MCF 10A (cell line): Measurements from ENCODE around the gene GPR35. TPM values are rescaled to one million over a fixed set of nuclear protein-coding genes. Genes with fewer than 3 reads are reported as not detected.

Experiments used
- BruUV-seq: library from RNA; stranded (reverse); fragments of 400-500 nt; replicated peaks from 2 replicates; lab custom pipeline; 2021; lab: Mats Ljungman, UMichigan
- CTCF ChIA-PET: fragments of 300-600 bp; sonication (Branson Sonifier 250); formaldehyde crosslinking; extraction: SDS; loops from one replicate; lab custom pipeline; 2021; ENCODE audit warnings: antibody characterized with exemption, inconsistent platforms; lab: Yijun Ruan, JAX
- POLR2A ChIA-PET: fragments of 300-600, 350-650 bp; sonication (Branson Sonifier 250); formaldehyde crosslinking; extraction: SDS; loops from one replicate; lab custom pipeline; 2020; ENCODE audit warnings: antibody characterized with exemption, inconsistent platforms; lab: Yijun Ruan, JAX
- DNase-seq: peaks from one replicate; pipeline ENCODE4 v3.0.0-alpha.2; 2018; ENCODE audit not compliant: unreplicated experiment
- H3K27ac Mint-ChIP-seq: one replicate; pipeline ENCODE4 v1.8.0; 2022; ENCODE audit warnings: mild to moderate bottlenecking, low read depth, mixed read lengths; ENCODE audit not compliant: unreplicated experiment
- H3K27me3 Mint-ChIP-seq: one replicate; pipeline ENCODE4 v1.8.0; 2022; ENCODE audit warnings: mixed read lengths; ENCODE audit not compliant: insufficient read depth, unreplicated experiment
- H3K36me3 Mint-ChIP-seq: one replicate; pipeline ENCODE4 v1.8.0; 2022; ENCODE audit warnings: mild to moderate bottlenecking, moderate library complexity, mixed read lengths; ENCODE audit not compliant: insufficient read depth, unreplicated experiment
- H3K4me1 Mint-ChIP-seq: one replicate; pipeline ENCODE4 v1.8.0; 2022; ENCODE audit warnings: mixed read lengths; ENCODE audit not compliant: insufficient read depth, unreplicated experiment
- H3K4me3 Mint-ChIP-seq: one replicate; pipeline ENCODE4 v1.8.0; 2022; ENCODE audit warnings: mild to moderate bottlenecking, moderate library complexity, mixed read lengths; ENCODE audit not compliant: unreplicated experiment
- H3K9me3 Mint-ChIP-seq: one replicate; pipeline ENCODE4 v1.8.0; 2022; ENCODE audit warnings: mixed read lengths; ENCODE audit not compliant: unreplicated experiment
- CTCF ChIP-seq: fragments of 200-600 bp; IDR thresholded peaks from one replicate; pipeline ENCODE4 v1.8.0; 2022; ENCODE audit warnings: antibody characterized with exemption, mild to moderate bottlenecking; ENCODE audit not compliant: unreplicated experiment
- intact Hi-C: fragments of 100-400 bp; cut with micrococcal nuclease; formaldehyde crosslinking; loops from 2 replicates; pipeline ENCODE4 v1.14.1; 2022
- total RNA-seq: library from RNA; stranded (reverse); gene quantifications from 2 replicates; pipeline ENCODE4 v1.2.3, GENCODE V29; 2022

GPR35 gene
- total RNA-seq, 1 experiment from 2014 or later = 0.42 TPM

GRCh38 chr2:240663546-240664190, 38.4 kb downstream of the GPR35 start:
- Mint-ChIP-seq H3K36me3 (no peaks in the 10 kb centered on the region), H3K4me3 (no peak overlapping the region), H3K27me3 (peaks cover 84% of the 10 kb centered on the region), H3K9me3 (peaks cover 10% of the 10 kb centered on the region), H3K4me1 (no peaks in the 10 kb centered on the region), H3K27ac (no peak overlapping the region)
- no peak for DNase-seq
- BruUV-seq = no TSS peak
- ChIA-PET CTCF (interaction anchor here (0.7 kb wide), 2 partner anchors 17 to 105 kb away, joined by 3 to 5 read pairs; no protein-coding TSS in a partner anchor), POLR2A (no interaction called here)
- intact Hi-C loops = no loop called here
- no peak for TF ChIP-seq CTCF

GRCh38 chr2:240664622-240665021, 39.3 kb downstream of the GPR35 start:
- H3K27ac Mint-ChIP-seq = no peak overlapping the region
- no peak for TF ChIP-seq CTCF
- H3K27me3 Mint-ChIP-seq = peaks cover 84% of the 10 kb centered on the region
- ChIA-PET POLR2A (no interaction called here), CTCF (interaction anchor here (0.7 kb wide), 1 partner anchor 18 kb away, joined by 5 read pairs; no protein-coding TSS in a partner anchor)
- no peak overlapping the region for H3K4me3 Mint-ChIP-seq
- no peak for DNase-seq
- intact Hi-C loops = no loop called here
- no peaks in the 10 kb centered on the region for H3K4me1 Mint-ChIP-seq
- no TSS peak for BruUV-seq
- peaks cover 10% of the 10 kb centered on the region for H3K9me3 Mint-ChIP-seq
- no peaks in the 10 kb centered on the region for H3K36me3 Mint-ChIP-seq

GRCh38 chr2:240670402-240670801, 45.1 kb downstream of the GPR35 start:
- Mint-ChIP-seq H3K4me1 (no peaks in the 10 kb centered on the region), H3K9me3 (no peaks in the 10 kb centered on the region), H3K4me3 (no peak overlapping the region), H3K27ac (no peak overlapping the region), H3K27me3 (peaks cover 87% of the 10 kb centered on the region), H3K36me3 (no peaks in the 10 kb centered on the region)
- DNase-seq = no peak
- no TSS peak for BruUV-seq
- TF ChIP-seq CTCF = no peak
- CTCF ChIA-PET = no interaction called here
- intact Hi-C loops = no loop called here
- POLR2A ChIA-PET = no interaction called here

- CTCF ChIA-PET = no interaction called here
- H3K27ac Mint-ChIP-seq = no peak overlapping the region
- no peaks in the 10 kb centered on the region for H3K9me3 Mint-ChIP-seq
- no peaks in the 10 kb centered on the region for H3K4me1 Mint-ChIP-seq
- POLR2A ChIA-PET = no interaction called here
- DNase-seq = no peak
- H3K27me3 Mint-ChIP-seq = peaks cover 81% of the 10 kb centered on the region
- no peaks in the 10 kb centered on the region for H3K36me3 Mint-ChIP-seq
- no peak overlapping the region for H3K4me3 Mint-ChIP-seq
- TF ChIP-seq CTCF = no peak
- no TSS peak for BruUV-seq
- intact Hi-C loops = no loop called here
These were observed 45.7 kb downstream of the GPR35 start for GRCh38 chr2:240670950-240671349.
